Naive thymus-derived CD4-positive, alpha-beta T cell (primary cell): Measurements from ENCODE around the gene GOLPH3L. TPM values are rescaled to one million over a fixed set of nuclear protein-coding genes. Genes with fewer than 3 reads are reported as not detected.
"Not testable (repeated sequence)": the region's sequence is repeated elsewhere in the genome, so short reads cannot be mapped to it uniquely, and the experiment has no call there.

Experiments used
- ATAC-seq: fragments of 150-1000 bp; cut with Tn5 transposase; 2 replicates; pipeline ENCODE4 v1.10.0; 2021; ENCODE audit warnings: mild to moderate bottlenecking, moderate library complexity
- CTCF ChIA-PET: fragments of 350-600 bp; sonication (Branson Sonifier 250); formaldehyde crosslinking; loops from one replicate; lab custom pipeline; 2021; ENCODE audit warnings: antibody characterized with exemption; lab: Charles Lee
- POLR2A ChIA-PET: fragments of 350-600 bp; sonication (Branson Sonifier 250); formaldehyde crosslinking; loops from one replicate; lab custom pipeline; 2021; ENCODE audit warnings: antibody characterized with exemption, inconsistent platforms; lab: Charles Lee
- DNase-seq, 9 donors: peaks; one replicate each; pipeline versions ENCODE4 v3.0.0 to v3.0.0-alpha.2; 2020 to 2022; ENCODE audit warnings: mixed read lengths in 1 of 9
- H3K27ac ChIP-seq: one replicate; pipeline ENCODE4 v1.7.0; 2013; ENCODE audit warnings: mild to moderate bottlenecking, low read depth, low read length, moderate library complexity
- H3K27me3 ChIP-seq, 2 donors: one replicate each; pipeline ENCODE4 v1.7.0; 2013; ENCODE audit warnings: low read length in 2 of 2, mild to moderate bottlenecking in 2 of 2, moderate library complexity in 2 of 2; ENCODE audit not compliant: control insufficient read depth in 2 of 2, insufficient read depth in 2 of 2
- H3K36me3 ChIP-seq, 3 experiments: 1 replicate in 2 of 3; 2 replicates in 1 of 3; pipeline ENCODE4 v1.7.0; 2013; ENCODE audit warnings: low read length in 3 of 3, mild to moderate bottlenecking in 3 of 3, moderate library complexity in 1 of 3; ENCODE audit not compliant: insufficient read depth in 3 of 3, control insufficient read depth in 2 of 3
- H3K4me1 ChIP-seq, 2 donors: one replicate each; pipeline ENCODE4 v1.7.0; 2013; ENCODE audit warnings: low read length in 2 of 2, mild to moderate bottlenecking in 2 of 2, moderate library complexity in 1 of 2; ENCODE audit not compliant: control insufficient read depth in 2 of 2, insufficient read depth in 2 of 2
- H3K4me3 ChIP-seq: 2 replicates; pipeline ENCODE4 v1.7.0; 2013; ENCODE audit warnings: mild to moderate bottlenecking, low read length
- H3K9me3 ChIP-seq, 3 experiments: 1 replicate in 2 of 3; 2 replicates in 1 of 3; pipeline ENCODE4 v1.7.0; 2013; ENCODE audit warnings: low read length in 3 of 3; ENCODE audit not compliant: control insufficient read depth in 2 of 3
- H3K27ac Mint-ChIP-seq, 9 donors: one replicate each; pipeline ENCODE4 v1.8.0; 2020 to 2022; ENCODE audit warnings: mixed read lengths in 9 of 9, mild to moderate bottlenecking in 8 of 9, moderate library complexity in 5 of 9, inconsistent platforms in 2 of 9
- H3K27me3 Mint-ChIP-seq, 5 donors: one replicate each; pipeline ENCODE4 v1.8.0; 2021 to 2022; ENCODE audit warnings: mixed read lengths in 5 of 5, mild to moderate bottlenecking in 1 of 5
- H3K36me3 Mint-ChIP-seq, 5 donors: one replicate each; pipeline ENCODE4 v1.8.0; 2020 to 2022; ENCODE audit warnings: mixed read lengths in 5 of 5, mild to moderate bottlenecking in 3 of 5, inconsistent platforms in 1 of 5
- H3K4me1 Mint-ChIP-seq, 7 donors: one replicate each; pipeline ENCODE4 v1.8.0; 2020 to 2022; ENCODE audit warnings: mixed read lengths in 7 of 7, mild to moderate bottlenecking in 3 of 7, inconsistent platforms in 1 of 7
- H3K4me3 Mint-ChIP-seq, 10 donors: one replicate each; pipeline ENCODE4 v1.8.0; 2020 to 2022; ENCODE audit warnings: mild to moderate bottlenecking in 10 of 10, mixed read lengths in 10 of 10, moderate library complexity in 6 of 10, inconsistent platforms in 2 of 10
- H3K9me3 Mint-ChIP-seq, 11 donors: one replicate each; pipeline ENCODE4 v1.8.0; 2020 to 2022; ENCODE audit warnings: mixed read lengths in 11 of 11, mild to moderate bottlenecking in 4 of 11, inconsistent platforms in 1 of 11, moderate library complexity in 1 of 11
- intact Hi-C, 2 donors: fragments of 100-400 bp; cut with micrococcal nuclease; formaldehyde crosslinking; loops; one replicate each; pipeline ENCODE4 v1.15.1; 2023
- polyA plus RNA-seq, 2 donors: library from polyadenylated mRNA; unstranded; fragments of 300-500 nt; fragmentation: Illumina TruSeq; gene quantifications; one replicate each; pipeline ENCODE4 v1.2.3, GENCODE V29; 2021
- total RNA-seq, 6 experiments: library from RNA in 5 of 6; stranded (reverse) in 5 of 6; gene quantifications; 1 replicate in 5 of 6; 2 replicates in 1 of 6; pipeline ENCODE4 v1.2.3 and lab custom pipeline; 2021 to 2026

The GOLPH3L gene
- total and polyA plus RNA-seq, 7 experiments from 2014 or later, result 8.7 to 32.1 (median 23.6) TPM

DNA sequence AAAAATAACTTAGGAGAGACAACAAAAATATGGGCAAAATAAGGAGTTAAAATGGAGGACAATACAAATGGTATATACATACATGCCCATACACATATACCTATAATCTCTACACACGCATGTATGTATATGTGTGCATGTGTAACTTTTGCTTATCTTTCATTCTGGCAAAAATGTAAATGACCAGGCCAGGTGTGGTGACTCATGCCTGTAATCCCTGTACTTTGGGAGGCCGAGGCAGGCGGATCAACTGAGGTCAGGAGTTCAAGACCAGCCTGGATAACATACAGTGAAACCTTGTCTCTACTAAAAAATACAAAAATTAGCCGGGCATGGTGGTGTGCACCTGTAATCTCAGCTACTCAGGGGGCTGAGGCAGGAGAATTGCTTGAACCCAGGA, 98.6 kb downstream of the GOLPH3L start:
- H3K4me3 Mint-ChIP-seq, ATAC-seq, H3K9me3 ChIP-seq, intact Hi-C loops, CTCF ChIA-PET, H3K9me3 Mint-ChIP-seq, H3K27me3 Mint-ChIP-seq, H3K27ac ChIP-seq, H3K4me1 ChIP-seq, H3K36me3 ChIP-seq, H3K27me3 ChIP-seq, DNase-seq, H3K4me3 ChIP-seq: not testable (repeated sequence)
- Mint-ChIP-seq H3K4me1 (peaks cover 4 to 15% (median 7%) of the 10 kb centered on the region in 7 donors), H3K36me3 (peaks cover 0 to 22% (median 14%) of the 10 kb centered on the region in 5 donors), H3K27ac (peak overlapping the region in 1 of 9 donors; percentile 49)
- POLR2A ChIA-PET, result interaction anchor here (0.9 kb wide), 1 partner anchor 11 kb away, joined by 5 read pairs; no protein-coding TSS in a partner anchor

GRCh38 chr1:150596976-150597375, 100.0 kb downstream of the GOLPH3L start:
- no peaks in the 10 kb centered on the region for H3K36me3 ChIP-seq
- CTCF ChIA-PET, result no interaction called here
- H3K4me1 ChIP-seq, result no peaks in the 10 kb centered on the region
- no peak overlapping the region for H3K27ac ChIP-seq
- POLR2A ChIA-PET, result interaction anchor here (1.3 kb wide), 1 partner anchor 36 kb away, joined by 3 read pairs; no protein-coding TSS in a partner anchor
- intact Hi-C loops, result no loop called here
- H3K36me3 Mint-ChIP-seq, result peaks cover 0 to 19% (median 14%) of the 10 kb centered on the region in 5 donors
- no peak overlapping the region for H3K4me3 ChIP-seq
- H3K4me3 Mint-ChIP-seq, result no peak overlapping the region
- H3K4me1 Mint-ChIP-seq, result peaks cover 4 to 14% (median 7%) of the 10 kb centered on the region in 7 donors
- H3K27ac Mint-ChIP-seq, result no peak overlapping the region
- no peak for DNase-seq
- no peaks in the 10 kb centered on the region for H3K27me3 ChIP-seq
- H3K9me3 ChIP-seq, result no peaks in the 10 kb centered on the region
- H3K27me3 Mint-ChIP-seq, result no peaks in the 10 kb centered on the region
- H3K9me3 Mint-ChIP-seq, result no peaks in the 10 kb centered on the region
- no peak for ATAC-seq

Other genes starting within 250 kb of the GOLPH3L start
- gene TARS2, start 209.7 kb downstream of the GOLPH3L start, total RNA-seq, result 10 to 100 TPM; 30.3 to 39.0 (median 36.4) TPM
- 10 to 100 TPM; 28.3 to 29.4 TPM for gene TARS2, start 209.7 kb downstream of the GOLPH3L start, polyA plus RNA-seq
- gene ECM1, start 189.0 kb downstream of the GOLPH3L start, total RNA-seq, result 1 to 10 TPM in 3 of 5 experiments, under 1 TPM in 2; 0.29 to 2.4 (median 1.4) TPM
- not detected for gene ECM1, start 189.0 kb downstream of the GOLPH3L start, polyA plus RNA-seq
- 1 to 10 TPM in 1 of 5 experiments, under 1 TPM in 1, not detected in 3; 0.44 to 2.5 TPM for gene FALEC, start 181.4 kb downstream of the GOLPH3L start, total RNA-seq
- gene FALEC, start 181.4 kb downstream of the GOLPH3L start, polyA plus RNA-seq, result under 1 TPM in 1 of 2 donors, not detected in 1; 0.76 TPM
- gene ADAMTSL4, start 147.7 kb downstream of the GOLPH3L start, total RNA-seq, result 10 to 100 TPM in 1 of 5 experiments, 1 to 10 TPM in 1, under 1 TPM in 3; 0.49 to 27.7 (median 0.79) TPM
- gene ADAMTSL4, start 147.7 kb downstream of the GOLPH3L start, polyA plus RNA-seq, result under 1 TPM; 0.14 to 0.25 TPM
- 1,000 to 10,000 TPM in 1 of 5 experiments, 100 to 1,000 TPM in 4; 302 to 1,400 (median 377) TPM for gene MCL1, start 117.5 kb downstream of the GOLPH3L start, total RNA-seq
- 100 to 1,000 TPM; 171 to 172 TPM for gene MCL1, start 117.5 kb downstream of the GOLPH3L start, polyA plus RNA-seq
- 100 to 1,000 TPM in 4 of 5 experiments, 10 to 100 TPM in 1; 97.2 to 178 (median 157) TPM for gene ENSA, start 67.5 kb downstream of the GOLPH3L start, total RNA-seq
- 10 to 100 TPM; 59.4 to 60.0 TPM for gene ENSA, start 67.5 kb downstream of the GOLPH3L start, polyA plus RNA-seq
- 1 to 10 TPM in 1 of 5 experiments, under 1 TPM in 4; 0.35 to 1.4 (median 0.45) TPM for gene HORMAD1, start 23.7 kb upstream of the GOLPH3L start, total RNA-seq
- not detected for gene HORMAD1, start 23.7 kb upstream of the GOLPH3L start, polyA plus RNA-seq
- gene CTSS, start 68.6 kb upstream of the GOLPH3L start, total RNA-seq, result 1,000 to 10,000 TPM in 1 of 5 experiments, 100 to 1,000 TPM in 3, 10 to 100 TPM in 1; 91.1 to 1,020 (median 106) TPM
- 100 to 1,000 TPM; 102 to 131 TPM for gene CTSS, start 68.6 kb upstream of the GOLPH3L start, polyA plus RNA-seq
- 10 to 100 TPM in 2 of 5 experiments, 1 to 10 TPM in 3; 3.7 to 13.7 (median 6.9) TPM for gene CTSK, start 111.1 kb upstream of the GOLPH3L start, total RNA-seq
- gene CTSK, start 111.1 kb upstream of the GOLPH3L start, polyA plus RNA-seq, result under 1 TPM; 0.31 TPM
- 10 to 100 TPM; 29.4 to 48.4 (median 38.3) TPM for gene ARNT, start 179.4 kb upstream of the GOLPH3L start, total RNA-seq
- 10 to 100 TPM; 21.3 to 31.4 TPM for gene ARNT, start 179.4 kb upstream of the GOLPH3L start, polyA plus RNA-seq
- gene CTXND2, start 190.0 kb upstream of the GOLPH3L start, total RNA-seq, result not detected
- not detected for gene CTXND2, start 190.0 kb upstream of the GOLPH3L start, polyA plus RNA-seq
- gene SETDB1, start 229.2 kb upstream of the GOLPH3L start, total RNA-seq, result 10 to 100 TPM; 57.3 to 94.9 (median 61.7) TPM
- gene SETDB1, start 229.2 kb upstream of the GOLPH3L start, polyA plus RNA-seq, result 10 to 100 TPM; 13.4 to 16.7 TPM